ENCODE results near the gene MMAB. TPM values are rescaled to one million over a fixed set of nuclear protein-coding genes. Genes with fewer than 3 reads are reported as not detected.
A peak's percentile ranks its signal among the peaks of the same experiment; 100 is the strongest.

Gene MMAB
- 44.0 and 50.3 TPM in 2 replicates for total RNA-seq (2014; rRNA removed; shearing (Covaris generic))

GRCh38 chr12:109573029-109573913 is at the start of gene MMAB, which contains the start of gene MVK:
MMAB (minus strand) TSS chr12:109573504; CDS start chr12:109573480, 24 bp downstream.
MVK (plus strand) TSS chr12:109573794; CDS start chr12:109574823, 1,029 bp downstream.
- in situ Hi-C loops (cut with HindIII; ENCODE audit: low sequenced_read_pairs): no loop called here
- peak; percentile 100 for DNase-seq (ENCODE audit: low spot score)

- no peak for DNase-seq (ENCODE audit: low spot score)
- in situ Hi-C loops (cut with HindIII; ENCODE audit: low sequenced_read_pairs): no loop called here
These were observed 48.6 kb upstream of the MMAB start for GRCh38 chr12:109621901-109622364.

GRCh38 chr12:109621211-109621694 is 47.9 kb upstream of the MMAB start:
- no peak for DNase-seq (ENCODE audit: low spot score)
- in situ Hi-C loops (cut with HindIII; ENCODE audit: low sequenced_read_pairs): no loop called here

- in situ Hi-C loops (cut with HindIII; ENCODE audit: low sequenced_read_pairs): no loop called here
- DNase-seq (ENCODE audit: low spot score): no peak
These were observed 45.8 kb upstream of the MMAB start for GRCh38 chr12:109619002-109619604.

- DNase-seq (ENCODE audit: low spot score): no peak
- in situ Hi-C loops (cut with HindIII; ENCODE audit: low sequenced_read_pairs): no loop called here
These were observed 44.8 kb upstream of the MMAB start for GRCh38 chr12:109618082-109618481.

- in situ Hi-C loops (cut with HindIII; ENCODE audit: low sequenced_read_pairs): no loop called here
- no peak for DNase-seq (ENCODE audit: low spot score)
These were observed 44.2 kb upstream of the MMAB start for GRCh38 chr12:109617491-109617890.

- in situ Hi-C loops (cut with HindIII; ENCODE audit: low sequenced_read_pairs): no loop called here
- DNase-seq (ENCODE audit: low spot score): no peak
These were observed 42.4 kb upstream of the MMAB start for GRCh38 chr12:109615556-109616229.

- no peak for DNase-seq (ENCODE audit: low spot score)
These were observed 40.5 kb upstream of the MMAB start for GRCh38 chr12:109613649-109614455.

GRCh38 chr12:109612975-109613502 is 39.7 kb upstream of the MMAB start:
- in situ Hi-C loops (cut with HindIII; ENCODE audit: low sequenced_read_pairs): no loop called here
- DNase-seq (ENCODE audit: low spot score): no peak

More at GRCh38 chr12:109613649-109614455, 40.5 kb upstream of the MMAB start:
- in situ Hi-C loops (cut with HindIII; ENCODE audit: low sequenced_read_pairs): no loop called here

GRCh38 chr12:109612003-109612402 is 38.7 kb upstream of the MMAB start:
- DNase-seq (ENCODE audit: low spot score): no peak
- in situ Hi-C loops (cut with HindIII; ENCODE audit: low sequenced_read_pairs): no loop called here

GRCh38 chr12:109611223-109611622 is 37.9 kb upstream of the MMAB start:
- no peak for DNase-seq (ENCODE audit: low spot score)
- in situ Hi-C loops (cut with HindIII; ENCODE audit: low sequenced_read_pairs): no loop called here

GRCh38 chr12:109610523-109610922 is 37.2 kb upstream of the MMAB start:
- DNase-seq (ENCODE audit: low spot score): no peak
- in situ Hi-C loops (cut with HindIII; ENCODE audit: low sequenced_read_pairs): no loop called here

GRCh38 chr12:109609342-109609741 is 36.0 kb upstream of the MMAB start:
- in situ Hi-C loops (cut with HindIII; ENCODE audit: low sequenced_read_pairs): no loop called here
- no peak for DNase-seq (ENCODE audit: low spot score)

- in situ Hi-C loops (cut with HindIII; ENCODE audit: low sequenced_read_pairs): no loop called here
- no peak for DNase-seq (ENCODE audit: low spot score)
These were observed 35.5 kb upstream of the MMAB start for GRCh38 chr12:109608793-109609192.

GRCh38 chr12:109608270-109608669 is 35.0 kb upstream of the MMAB start:
- in situ Hi-C loops (cut with HindIII; ENCODE audit: low sequenced_read_pairs): no loop called here
- no peak for DNase-seq (ENCODE audit: low spot score)

- in situ Hi-C loops (cut with HindIII; ENCODE audit: low sequenced_read_pairs): no loop called here
These were observed 34.3 kb upstream of the MMAB start for GRCh38 chr12:109607618-109608017.

GRCh38 chr12:109606320-109607028 is 33.2 kb upstream of the MMAB start:
- in situ Hi-C loops (cut with HindIII; ENCODE audit: low sequenced_read_pairs): no loop called here
- peak; percentile 55 for DNase-seq (ENCODE audit: low spot score)

More at GRCh38 chr12:109607618-109608017, 34.3 kb upstream of the MMAB start:
- no peak for DNase-seq (ENCODE audit: low spot score)

Measured in G401 (cell line).